Measurements from ENCODE around the gene GANAB. TPM values are rescaled to one million over a fixed set of nuclear protein-coding genes. Genes with fewer than 3 reads are reported as not detected.

Gene GANAB
- total and polyA plus RNA-seq, 8 donors, result 88.1 to 210 (median 141) TPM

GRCh38 chr11:62607714-62608113 is 38.7 kb downstream of the GANAB start:
- Histone ChIP-seq H3K36me3 (peaks cover 0 to 10% (median 0%) of the 10 kb centered on the region in 3 donors), H3K27ac (no peak overlapping the region), H3K27me3 (no peaks in the 10 kb centered on the region), H3K4me3 (no peak overlapping the region), H3K9me3 (no peaks in the 10 kb centered on the region), H3K4me1 (peaks cover 0 to 8% (median 0%) of the 10 kb centered on the region in 3 donors)
- TF ChIP-seq, protein P1, sequence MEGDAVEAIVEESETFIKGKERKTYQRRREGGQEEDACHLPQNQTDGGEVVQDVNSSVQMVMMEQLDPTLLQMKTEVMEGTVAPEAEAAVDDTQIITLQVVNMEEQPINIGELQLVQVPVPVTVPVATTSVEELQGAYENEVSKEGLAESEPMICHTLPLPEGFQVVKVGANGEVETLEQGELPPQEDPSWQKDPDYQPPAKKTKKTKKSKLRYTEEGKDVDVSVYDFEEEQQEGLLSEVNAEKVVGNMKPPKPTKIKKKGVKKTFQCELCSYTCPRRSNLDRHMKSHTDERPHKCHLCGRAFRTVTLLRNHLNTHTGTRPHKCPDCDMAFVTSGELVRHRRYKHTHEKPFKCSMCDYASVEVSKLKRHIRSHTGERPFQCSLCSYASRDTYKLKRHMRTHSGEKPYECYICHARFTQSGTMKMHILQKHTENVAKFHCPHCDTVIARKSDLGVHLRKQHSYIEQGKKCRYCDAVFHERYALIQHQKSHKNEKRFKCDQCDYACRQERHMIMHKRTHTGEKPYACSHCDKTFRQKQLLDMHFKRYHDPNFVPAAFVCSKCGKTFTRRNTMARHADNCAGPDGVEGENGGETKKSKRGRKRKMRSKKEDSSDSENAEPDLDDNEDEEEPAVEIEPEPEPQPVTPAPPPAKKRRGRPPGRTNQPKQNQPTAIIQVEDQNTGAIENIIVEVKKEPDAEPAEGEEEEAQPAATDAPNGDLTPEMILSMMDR (IDR thresholded peaks at IDR 0.05), result no peak
- WGBS, 2 donors, result 81 to 90% methylated on average over 4 of the region's 4 CpGs
- no peak for FAIRE-seq
- intact Hi-C loops (cut with DNase I), result no loop called here
- no peak for DNase-seq
- ATAC-seq, result no peak

DNA sequence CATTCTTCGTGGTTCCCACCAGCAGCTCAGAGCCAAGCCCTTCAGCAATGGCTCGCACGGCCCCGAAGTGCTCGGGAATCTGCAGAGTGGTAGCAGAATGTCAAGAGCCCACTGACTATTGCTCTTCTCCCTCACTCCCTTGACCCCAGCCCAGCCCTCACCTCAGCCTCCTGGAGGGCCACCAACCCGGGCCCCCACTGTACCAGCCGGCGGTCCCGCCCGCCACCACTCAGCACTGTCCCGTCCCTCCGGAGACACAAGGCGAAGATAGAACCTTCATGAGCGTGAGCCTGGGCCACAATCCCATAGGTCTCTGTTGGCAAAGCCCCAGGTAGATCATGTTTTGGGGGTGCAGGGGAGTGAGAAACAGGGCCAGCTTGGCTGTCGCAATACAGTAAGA is 40.5 kb downstream of the GANAB start:
- WGBS, 2 donors, result 95 to 96% methylated on average over 15 of the region's 15 CpGs
- FAIRE-seq, result no peak
- TF ChIP-seq, protein P1 (IDR thresholded peaks at IDR 0.05), result no peak
- Histone ChIP-seq H3K9me3 (no peaks in the 10 kb centered on the region), H3K27ac (no peak overlapping the region), H3K36me3 (peaks cover 0 to 10% (median 0%) of the 10 kb centered on the region in 3 donors), H3K4me3 (no peak overlapping the region), H3K27me3 (no peaks in the 10 kb centered on the region), H3K4me1 (peaks cover 0 to under 1% (median 0%) of the 10 kb centered on the region in 3 donors)
- intact Hi-C loops (cut with DNase I), result no loop called here
- no peak for ATAC-seq
- DNase-seq, result no peak

GRCh38 chr11:62605467-62605866 is 40.9 kb downstream of the GANAB start:
- no peak overlapping the region for H3K27ac ChIP-seq
- FAIRE-seq (no peak), DNase-seq (no peak), ATAC-seq (no peak)
- intact Hi-C loops (cut with DNase I), result no loop called here
- 80 to 88% methylated on average over 6 of the region's 6 CpGs for WGBS, 2 donors
- no peaks in the 10 kb centered on the region for H3K27me3 ChIP-seq
- no peaks in the 10 kb centered on the region for H3K9me3 ChIP-seq
- peaks cover 0 to 10% (median 0%) of the 10 kb centered on the region in 3 donors for H3K36me3 ChIP-seq
- H3K4me3 ChIP-seq, result no peak overlapping the region
- TF ChIP-seq, protein P1 (IDR thresholded peaks at IDR 0.05), result no peak
- peaks cover 0 to under 1% (median 0%) of the 10 kb centered on the region in 3 donors for H3K4me1 ChIP-seq

- no peak for FAIRE-seq
- ATAC-seq, result no peak
- no peaks in the 10 kb centered on the region for H3K27me3 ChIP-seq
- WGBS, 2 donors, result 87 to 88% methylated on average over 13 of the region's 13 CpGs
- H3K9me3 ChIP-seq, result no peaks in the 10 kb centered on the region
- no peak for DNase-seq
- H3K4me3 ChIP-seq, result no peak overlapping the region
- TF ChIP-seq, protein P1 (IDR thresholded peaks at IDR 0.05), result no peak
- intact Hi-C loops (cut with DNase I), result no loop called here
- peaks cover 0 to 9% (median 6%) of the 10 kb centered on the region in 3 donors for H3K4me1 ChIP-seq
- H3K36me3 ChIP-seq, result peaks cover 0 to 10% (median 0%) of the 10 kb centered on the region in 3 donors
- no peak overlapping the region for H3K27ac ChIP-seq
Measured at GRCh38 chr11:62604460-62605120, 41.8 kb downstream of the GANAB start.

GRCh38 chr11:62603776-62604299 is 42.6 kb downstream of the GANAB start:
- intact Hi-C loops (cut with DNase I), result no loop called here
- DNase-seq (no peak), ATAC-seq (no peak), FAIRE-seq (no peak)
- Histone ChIP-seq H3K4me1 (peaks cover 0 to 14% (median 11%) of the 10 kb centered on the region in 3 donors), H3K36me3 (peaks cover 0 to 10% (median 0%) of the 10 kb centered on the region in 3 donors), H3K9me3 (no peaks in the 10 kb centered on the region), H3K4me3 (no peak overlapping the region), H3K27ac (no peak overlapping the region), H3K27me3 (no peaks in the 10 kb centered on the region)
- TF ChIP-seq, protein P1 (IDR thresholded peaks at IDR 0.05), result no peak
- WGBS, 2 donors, result 87 to 91% methylated on average over 8 of the region's 8 CpGs

Data from pancreas (tissue), 10 donors.